ENCODE data around the gene IFNA13. TPM values are rescaled to one million over a fixed set of nuclear protein-coding genes. Genes with fewer than 3 reads are reported as not detected.

The IFNA13 gene
- total RNA-seq, 4 donors from 2014 or later: not detected

DNA sequence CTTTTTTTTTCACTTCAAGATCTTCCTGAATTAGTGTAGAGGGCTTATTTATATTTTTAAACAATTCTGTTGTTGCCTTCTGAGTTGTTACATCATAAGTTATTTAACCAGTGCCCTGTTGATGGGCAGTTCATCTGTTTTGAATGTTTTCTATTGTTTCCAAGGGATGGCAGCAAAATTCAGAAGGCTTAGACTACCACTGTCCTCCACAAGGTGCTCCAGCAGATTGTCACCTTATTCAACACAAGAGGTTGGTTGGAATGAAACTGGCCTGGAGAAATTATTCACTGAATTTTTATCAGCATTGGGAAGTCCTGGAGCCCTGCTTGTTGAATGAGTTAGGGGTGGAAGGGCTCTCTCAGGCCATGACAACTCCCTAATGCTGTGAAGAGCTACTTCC, 31.4 kb downstream of the IFNA13 start:
- peaks cover 27 to 33% (median 32%) of the 10 kb centered on the region in 4 donors for H3K4me1 ChIP-seq
- H3K4me3 ChIP-seq: no peak overlapping the region
- intact Hi-C loops (cut with DNase I): no loop called here
- H3K36me3 ChIP-seq: peaks cover 0 to 7% (median 0%) of the 10 kb centered on the region in 4 donors
- H3K27ac ChIP-seq (replicated peaks in 1 of 4): no peak overlapping the region
- H3K9me3 ChIP-seq: no peaks in the 10 kb centered on the region
- no peaks in the 10 kb centered on the region for H3K27me3 ChIP-seq
- TF ChIP-seq, protein P1, sequence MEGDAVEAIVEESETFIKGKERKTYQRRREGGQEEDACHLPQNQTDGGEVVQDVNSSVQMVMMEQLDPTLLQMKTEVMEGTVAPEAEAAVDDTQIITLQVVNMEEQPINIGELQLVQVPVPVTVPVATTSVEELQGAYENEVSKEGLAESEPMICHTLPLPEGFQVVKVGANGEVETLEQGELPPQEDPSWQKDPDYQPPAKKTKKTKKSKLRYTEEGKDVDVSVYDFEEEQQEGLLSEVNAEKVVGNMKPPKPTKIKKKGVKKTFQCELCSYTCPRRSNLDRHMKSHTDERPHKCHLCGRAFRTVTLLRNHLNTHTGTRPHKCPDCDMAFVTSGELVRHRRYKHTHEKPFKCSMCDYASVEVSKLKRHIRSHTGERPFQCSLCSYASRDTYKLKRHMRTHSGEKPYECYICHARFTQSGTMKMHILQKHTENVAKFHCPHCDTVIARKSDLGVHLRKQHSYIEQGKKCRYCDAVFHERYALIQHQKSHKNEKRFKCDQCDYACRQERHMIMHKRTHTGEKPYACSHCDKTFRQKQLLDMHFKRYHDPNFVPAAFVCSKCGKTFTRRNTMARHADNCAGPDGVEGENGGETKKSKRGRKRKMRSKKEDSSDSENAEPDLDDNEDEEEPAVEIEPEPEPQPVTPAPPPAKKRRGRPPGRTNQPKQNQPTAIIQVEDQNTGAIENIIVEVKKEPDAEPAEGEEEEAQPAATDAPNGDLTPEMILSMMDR (IDR thresholded peaks at IDR 0.05): no peak
- TF ChIP-seq POLR2AphosphoS5 (IDR thresholded peaks at IDR 0.05) (no peak), EP300 (IDR thresholded peaks at IDR 0.05) (no peak), POLR2A (IDR thresholded peaks at IDR 0.05; ENCODE audit: low read depth) (no peak)
- no peak for DNase-seq (ENCODE audit: extremely low spot score)

DNA sequence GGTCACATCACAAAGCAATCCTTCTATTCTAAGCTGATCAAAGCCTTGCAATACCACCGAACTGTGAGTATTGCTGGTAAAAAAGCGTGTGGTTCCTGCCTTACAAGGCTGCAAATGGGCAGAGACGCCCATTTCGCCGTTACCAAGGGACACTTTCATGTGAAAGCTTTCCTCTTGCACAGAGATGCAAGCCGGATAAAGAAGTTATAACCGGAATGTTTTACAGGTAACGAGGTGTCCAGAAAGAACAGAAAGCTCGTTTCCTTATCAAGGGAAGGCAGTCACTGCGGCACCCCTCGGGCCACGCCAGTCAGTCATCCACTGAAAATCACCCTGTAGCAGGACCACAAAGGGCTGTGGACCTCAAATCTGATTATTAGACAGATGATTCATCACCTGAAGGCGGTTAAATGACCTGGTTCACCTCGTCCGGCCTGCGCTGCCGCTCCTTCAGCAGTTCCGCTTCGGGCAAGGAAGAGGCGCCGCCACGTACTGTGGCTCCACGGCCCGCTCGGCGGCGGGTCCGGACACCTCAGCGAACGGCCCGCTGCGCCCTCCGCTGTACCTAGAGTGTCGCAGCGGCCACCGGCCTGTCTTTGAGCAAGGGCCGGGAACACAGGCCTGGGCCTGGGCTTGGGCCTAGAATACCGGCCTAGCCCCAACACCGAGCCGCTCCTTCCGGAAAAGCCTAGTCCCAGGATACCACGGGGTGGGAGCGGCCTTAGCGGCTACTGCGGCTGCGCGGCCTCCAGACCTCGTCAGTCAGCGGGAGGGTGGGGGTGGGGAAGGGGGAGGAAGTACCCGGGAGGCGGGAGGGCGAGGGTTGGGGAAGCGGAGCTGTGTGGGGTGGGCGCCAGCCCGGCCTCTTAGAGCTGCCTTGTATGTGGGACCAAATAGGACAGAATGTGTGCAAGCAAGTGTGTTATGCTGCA, 32.9 kb downstream of the IFNA13 start, which contains the start of gene KLHL9:
Gene KLHL9 (minus strand): TSS at position 704 of the 932 bp plus-strand sequence. CDS start 545 bp downstream, at position 159.
- DNase-seq (ENCODE audit: extremely low spot score): peak; percentile 96
- no peaks in the 10 kb centered on the region for H3K27me3 ChIP-seq
- H3K9me3 ChIP-seq: no peaks in the 10 kb centered on the region
- H3K27ac ChIP-seq (replicated peaks in 1 of 4): peak within 1 kb of the TSS; percentile 91 to 95 (median 94)
- peak within 1 kb of the TSS; percentile 77 to 94 (median 84) for H3K4me3 ChIP-seq
- peaks cover 0 to 7% (median 0%) of the 10 kb centered on the region in 4 donors for H3K36me3 ChIP-seq
- 0% methylated on average over 19 of the region's 55 CpGs for WGBS
- H3K4me1 ChIP-seq: peaks cover 41 to 48% (median 46%) of the 10 kb centered on the region in 4 donors
- TF ChIP-seq, protein P1 (IDR thresholded peaks at IDR 0.05): no peak
- no peak for TF ChIP-seq POLR2A (IDR thresholded peaks at IDR 0.05; ENCODE audit: low read depth)
- TF ChIP-seq POLR2AphosphoS5 (IDR thresholded peaks at IDR 0.05): peak; percentile 87 to 88
- TF ChIP-seq EP300 (IDR thresholded peaks at IDR 0.05): no peak
- intact Hi-C loops (cut with DNase I): loop anchor here (5.0 kb wide), 1 partner anchor 57 kb away; no protein-coding TSS in a partner anchor

DNA sequence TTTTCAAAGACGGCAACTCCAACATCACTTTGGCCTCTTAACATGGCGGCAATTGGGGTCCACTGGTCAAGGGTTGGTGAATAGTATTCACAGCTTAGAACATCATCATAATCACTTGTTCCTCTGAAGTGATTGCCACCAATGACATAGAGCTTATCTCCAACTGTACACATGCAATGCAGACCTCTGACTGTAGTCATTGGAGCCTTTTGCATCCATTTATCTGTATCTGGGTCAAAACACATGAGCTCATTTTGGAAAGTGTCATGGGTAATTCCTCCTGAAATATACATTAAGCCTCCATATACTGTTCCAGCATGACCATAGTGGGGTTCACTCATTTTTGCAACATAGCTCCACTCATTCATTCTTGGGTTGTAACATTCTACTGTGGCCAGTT, 34.6 kb downstream of the IFNA13 start:
- Histone ChIP-seq H3K36me3 (peaks cover 0 to 7% (median 0%) of the 10 kb centered on the region in 4 donors), H3K4me1 (peaks cover 46 to 66% (median 63%) of the 10 kb centered on the region in 4 donors), H3K4me3 (peak overlapping the region in 3 of 4 donors; percentile 84 to 94 (median 85)), H3K9me3 (no peaks in the 10 kb centered on the region), H3K27me3 (no peaks in the 10 kb centered on the region), H3K27ac (replicated peaks in 1 of 4) (no peak overlapping the region)
- TF ChIP-seq, protein P1 (IDR thresholded peaks at IDR 0.05): no peak
- TF ChIP-seq EP300 (IDR thresholded peaks at IDR 0.05) (no peak), POLR2A (IDR thresholded peaks at IDR 0.05; ENCODE audit: low read depth) (no peak), POLR2AphosphoS5 (IDR thresholded peaks at IDR 0.05) (no peak)
- DNase-seq (ENCODE audit: extremely low spot score): no peak
- 90% methylated on average over 2 of the region's 2 CpGs for WGBS
- intact Hi-C loops (cut with DNase I): loop anchor here (5.0 kb wide), 1 partner anchor 59 kb away; no protein-coding TSS in a partner anchor

DNA sequence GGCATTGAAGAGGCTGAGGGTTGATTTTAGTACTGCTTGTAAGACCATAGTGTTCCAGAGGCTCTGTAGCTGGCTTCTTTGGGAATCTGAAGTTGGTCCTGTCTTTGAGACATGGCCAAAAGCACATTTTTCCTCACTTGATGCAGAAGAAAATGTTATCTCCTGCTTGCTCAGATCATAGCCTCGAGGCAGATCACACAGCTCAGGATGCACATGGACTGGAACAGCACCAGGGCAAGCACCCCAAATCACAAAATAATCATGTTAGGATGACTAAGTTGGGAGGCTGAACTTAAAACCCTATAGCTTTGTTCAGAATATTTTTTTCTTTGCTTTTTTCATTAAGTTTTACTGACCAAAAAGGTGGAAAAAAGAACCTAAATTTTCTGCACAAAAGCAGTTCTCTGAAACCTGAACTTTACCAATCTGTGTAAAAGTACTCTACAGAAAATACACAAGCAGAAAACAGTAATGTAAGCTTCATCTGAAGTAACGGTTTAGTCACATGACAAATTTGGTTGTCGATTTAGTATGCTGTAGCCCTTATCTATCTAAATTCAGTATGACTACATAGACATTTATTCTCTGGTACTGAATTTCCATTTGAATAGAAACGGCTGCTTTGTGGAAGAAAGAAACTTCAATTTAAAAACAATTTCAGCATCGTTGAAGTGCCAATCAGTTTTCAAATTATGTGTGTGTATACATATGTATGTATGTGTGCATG, 36.0 kb downstream of the IFNA13 start:
- Histone ChIP-seq H3K27me3 (no peaks in the 10 kb centered on the region), H3K4me3 (peak overlapping the region in 2 of 4 donors; percentile 3 to 7), H3K4me1 (peaks cover 46 to 78% (median 76%) of the 10 kb centered on the region in 4 donors), H3K36me3 (peaks cover 0 to 7% (median 0%) of the 10 kb centered on the region in 4 donors), H3K9me3 (no peaks in the 10 kb centered on the region), H3K27ac (replicated peaks in 1 of 4) (no peak overlapping the region)
- 47% methylated on average over 5 of the region's 5 CpGs for WGBS
- DNase-seq (ENCODE audit: extremely low spot score): no peak
- TF ChIP-seq POLR2AphosphoS5 (IDR thresholded peaks at IDR 0.05) (no peak), POLR2A (IDR thresholded peaks at IDR 0.05; ENCODE audit: low read depth) (no peak), EP300 (IDR thresholded peaks at IDR 0.05) (no peak)
- TF ChIP-seq, protein P1 (IDR thresholded peaks at IDR 0.05): no peak
- intact Hi-C loops (cut with DNase I): loop anchor here (5.0 kb wide), 1 partner anchor 60 kb away; no protein-coding TSS in a partner anchor

Measured in esophagus muscularis mucosa (tissue), 4 donors.